Measurements from ENCODE around the gene BRICD5. TPM values are rescaled to one million over a fixed set of nuclear protein-coding genes. Genes with fewer than 3 reads are reported as not detected.
A peak's percentile ranks its signal among the peaks of the same experiment; 100 is the strongest.

BRICD5 gene
- total and polyA plus RNA-seq, 2 of the 13 experiments (the other 11 are each of a cell fraction or from before 2014, with no cell fraction given), result 1.6 to 5.8 TPM

GRCh38 chr16:2223221-2223941 is 12.7 kb upstream of the BRICD5 start, which contains the start of gene E4F1 (continued):
- no peak for TF ChIP-seq ZBTB37 (CRISPR knock-in tag; IDR thresholded peaks at IDR 0.05)
- TF ChIP-seq PREB (CRISPR knock-in tag; IDR thresholded peaks at IDR 0.05), result no peak
- TF ChIP-seq FOXK1 (CRISPR knock-in tag; IDR thresholded peaks at IDR 0.05; ENCODE audit: borderline replicate concordance, low read depth), result peak; percentile 86; the same call in 1 of the 2 replicates
- peak; percentile 68; the same call in 1 of the 2 replicates for TF ChIP-seq ZNF609 (CRISPR knock-in tag; IDR thresholded peaks at IDR 0.05; ENCODE audit: borderline replicate concordance)
- TF ChIP-seq MTF1 (CRISPR knock-in tag; IDR thresholded peaks at IDR 0.05), result peak; percentile 68; the same call in 1 of the 2 replicates
- no peak for TF ChIP-seq DDIT3 (CRISPR knock-in tag; IDR thresholded peaks at IDR 0.05)
- TF ChIP-seq ZNF510 (CRISPR knock-in tag; IDR thresholded peaks at IDR 0.05; ENCODE audit: low read depth), result no peak; the same call in 1 of the 2 replicates
- TF ChIP-seq, protein P1, sequence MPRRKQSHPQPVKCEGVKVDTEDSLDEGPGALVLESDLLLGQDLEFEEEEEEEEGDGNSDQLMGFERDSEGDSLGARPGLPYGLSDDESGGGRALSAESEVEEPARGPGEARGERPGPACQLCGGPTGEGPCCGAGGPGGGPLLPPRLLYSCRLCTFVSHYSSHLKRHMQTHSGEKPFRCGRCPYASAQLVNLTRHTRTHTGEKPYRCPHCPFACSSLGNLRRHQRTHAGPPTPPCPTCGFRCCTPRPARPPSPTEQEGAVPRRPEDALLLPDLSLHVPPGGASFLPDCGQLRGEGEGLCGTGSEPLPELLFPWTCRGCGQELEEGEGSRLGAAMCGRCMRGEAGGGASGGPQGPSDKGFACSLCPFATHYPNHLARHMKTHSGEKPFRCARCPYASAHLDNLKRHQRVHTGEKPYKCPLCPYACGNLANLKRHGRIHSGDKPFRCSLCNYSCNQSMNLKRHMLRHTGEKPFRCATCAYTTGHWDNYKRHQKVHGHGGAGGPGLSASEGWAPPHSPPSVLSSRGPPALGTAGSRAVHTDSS (CRISPR knock-in tag; conservative IDR thresholded peaks at IDR 0.05), result 0 out of 2 replicates have a peak, but pooled peaks have one; percentile 77
- no peak for TF ChIP-seq JUND (CRISPR knock-in tag; IDR thresholded peaks at IDR 0.05)
- TF ChIP-seq, protein P2, sequence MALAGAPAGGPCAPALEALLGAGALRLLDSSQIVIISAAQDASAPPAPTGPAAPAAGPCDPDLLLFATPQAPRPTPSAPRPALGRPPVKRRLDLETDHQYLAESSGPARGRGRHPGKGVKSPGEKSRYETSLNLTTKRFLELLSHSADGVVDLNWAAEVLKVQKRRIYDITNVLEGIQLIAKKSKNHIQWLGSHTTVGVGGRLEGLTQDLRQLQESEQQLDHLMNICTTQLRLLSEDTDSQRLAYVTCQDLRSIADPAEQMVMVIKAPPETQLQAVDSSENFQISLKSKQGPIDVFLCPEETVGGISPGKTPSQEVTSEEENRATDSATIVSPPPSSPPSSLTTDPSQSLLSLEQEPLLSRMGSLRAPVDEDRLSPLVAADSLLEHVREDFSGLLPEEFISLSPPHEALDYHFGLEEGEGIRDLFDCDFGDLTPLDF (CRISPR knock-in tag; IDR thresholded peaks at IDR 0.05), result peak; percentile 87; the same call in 1 of the 2 replicates
- 0 out of 2 replicates have a peak, but pooled peaks have one; percentile 36 for TF ChIP-seq ZNF770 (CRISPR knock-in tag; IDR thresholded peaks at IDR 0.05)
- TF ChIP-seq ZC3H4 (CRISPR knock-in tag; IDR thresholded peaks at IDR 0.05; ENCODE audit: borderline replicate concordance), result no peak
- TF ChIP-seq SALL2 (CRISPR knock-in tag; IDR thresholded peaks at IDR 0.05), result peak; percentile 92
- TF ChIP-seq POLR2AphosphoS2 (IDR thresholded peaks at IDR 0.05; ENCODE audit: low read depth, low read length), result no peak
- peak; percentile 71; the same call in 1 of the 2 replicates for TF ChIP-seq ZNF777 (CRISPR knock-in tag; IDR thresholded peaks at IDR 0.05)
